HepG2 (cell line): ENCODE data around the gene STK4. TPM values are rescaled to one million over a fixed set of nuclear protein-coding genes. Genes with fewer than 3 reads are reported as not detected.

Experiments used
- BORCS8-MEF2B ChIP-seq: sonication (generic); formaldehyde crosslinking; IDR thresholded peaks from 2 replicates; pipeline ENCODE4 v1.8.0; 2022; ENCODE audit warnings: mild to moderate bottlenecking, missing genetic modification reagents
- CREB1 ChIP-seq, 2 experiments: fragments of 450-650 bp in 1 of 2; IDR thresholded peaks; 2 replicates each; pipeline ENCODE4 v1.6.1; 2016 to 2017; ENCODE audit warnings: control low read depth in 1 of 2, mild to moderate bottlenecking in 1 of 2, missing compliant biosample characterization in 1 of 2, missing genetic modification characterization in 1 of 2
- EP300 ChIP-seq, 3 experiments: sonication (generic) in 1 of 3; formaldehyde crosslinking in 1 of 3; IDR thresholded peaks; 2 replicates each; pipeline versions ENCODE4 v1.5.1 to v1.6.1; 2011 to 2020; ENCODE audit warnings: low read depth in 2 of 3, low read length in 2 of 3, borderline replicate concordance in 1 of 3, improper control_type of control experiment in 1 of 3, mild to moderate bottlenecking in 1 of 3, missing genetic modification reagents in 1 of 3, moderate library complexity in 1 of 3
- HMG20A ChIP-seq: IDR thresholded peaks from 2 replicates; pipeline ENCODE4 v1.6.1; 2016; ENCODE audit warnings: borderline replicate concordance
- IKZF5 ChIP-seq: IDR thresholded peaks from 2 replicates; pipeline ENCODE4 v1.6.1; 2018; ENCODE audit warnings: missing genetic modification reagents, mild to moderate bottlenecking, missing compliant biosample characterization
- KLF13 ChIP-seq: sonication (generic); formaldehyde crosslinking; IDR thresholded peaks from 2 replicates; pipeline ENCODE4 v1.4.0; 2020; ENCODE audit warnings: mild to moderate bottlenecking, missing genetic modification reagents
- MEF2D ChIP-seq: sonication (generic); formaldehyde crosslinking; IDR thresholded peaks from 2 replicates; pipeline ENCODE4 v1.5.1; 2020; ENCODE audit warnings: mild to moderate bottlenecking, missing genetic modification reagents
- NR1H2 ChIP-seq: sonication (generic); formaldehyde crosslinking; IDR thresholded peaks from 2 replicates; pipeline ENCODE4 v1.8.1; 2022; ENCODE audit warnings: low read depth, missing genetic modification reagents, borderline replicate concordance
- SIN3B ChIP-seq: fragments of 150-350 bp; IDR thresholded peaks from 2 replicates; pipeline ENCODE4 v1.6.1; 2014; ENCODE audit warnings: low read length
- SKI ChIP-seq: fragments of 450-650 bp; IDR thresholded peaks from one replicate; pipeline ENCODE4 v1.6.1; 2018; ENCODE audit warnings: mild to moderate bottlenecking; ENCODE audit not compliant: partially characterized antibody
- TBX3 ChIP-seq: fragments of 450-650 bp; IDR thresholded peaks from 2 replicates; pipeline ENCODE4 v1.6.1; 2017; ENCODE audit warnings: antibody characterized with exemption, mild to moderate bottlenecking, inconsistent platforms, borderline replicate concordance
- XRCC5 ChIP-seq: fragments of 200-400 bp; formaldehyde crosslinking; optimal IDR thresholded peaks from 2 replicates; pipeline ENCODE3; 2017; ENCODE audit warnings: mild to moderate bottlenecking, low read length
- ZNF337 ChIP-seq: sonication (generic); formaldehyde crosslinking; IDR thresholded peaks from 2 replicates; pipeline ENCODE4 v1.5.1; 2020; ENCODE audit warnings: missing genetic modification reagents, low read depth, mild to moderate bottlenecking, borderline replicate concordance
- ZNF513 ChIP-seq: sonication (generic); formaldehyde crosslinking; conservative IDR thresholded peaks from 2 replicates; pipeline ENCODE4 v1.5.0; 2020; ENCODE audit warnings: missing genetic modification reagents
- ZNF562 ChIP-seq: sonication (generic); formaldehyde crosslinking; IDR thresholded peaks from 2 replicates; pipeline ENCODE4 v1.8.0; 2022; ENCODE audit warnings: missing genetic modification reagents, borderline replicate concordance
- ZNF646 ChIP-seq: sonication (generic); formaldehyde crosslinking; IDR thresholded peaks from 2 replicates; pipeline ENCODE4 v1.9.0; 2021; ENCODE audit warnings: mild to moderate bottlenecking, missing genetic modification reagents
- ZNF678 ChIP-seq: sonication (generic); formaldehyde crosslinking; IDR thresholded peaks from 2 replicates; pipeline ENCODE4 v1.4.0; 2020; ENCODE audit warnings: mild to moderate bottlenecking, missing genetic modification reagents
- ZXDC ChIP-seq: sonication (generic); formaldehyde crosslinking; IDR thresholded peaks from 2 replicates; pipeline ENCODE4 v1.5.0; 2020; ENCODE audit warnings: mild to moderate bottlenecking, missing genetic modification reagents
- polyA plus RNA-seq, 8 experiments: library from polyadenylated mRNA; depleted of rRNA in 3 of 8; stranded (reverse) in 7 of 8; unstranded in 1 of 8; fragments of >200 nt; fragmentation: Illumina TruSeq in 4 of 8; extraction: Trizol in 4 of 8; gene quantifications; 2 replicates each; pipeline versions ENCODE4 v1.2.1 to v1.2.3, GENCODE V29; 2011 to 2016; ENCODE audit warnings: low read depth in 4 of 8, missing spikeins in 1 of 8, mixed read lengths in 1 of 8; ENCODE audit not compliant: insufficient read depth in 1 of 8
- total RNA-seq, 5 experiments: library from RNA; depleted of rRNA; stranded (reverse); fragments of >200 nt; fragmentation: Illumina TruSeq; extraction: Trizol; gene quantifications; 2 replicates each; pipeline ENCODE4 v1.2.3, GENCODE V29; 2016; ENCODE audit warnings: low read depth in 1 of 5

The STK4 gene
- total and polyA plus RNA-seq, 2 of the 13 experiments (the other 11 are each of a cell fraction or from before 2014, with no cell fraction given) = 25.6 to 38.3 TPM

- no peak for TF ChIP-seq TBX3
- no peak for TF ChIP-seq KLF13 (CRISPR knock-in tag)
- TF ChIP-seq ZXDC (CRISPR knock-in tag) = no peak
- TF ChIP-seq IKZF5 = no peak
- no peak for TF ChIP-seq CREB1 (IDR thresholded peaks at IDR 0.05)
- TF ChIP-seq CREB1 (CRISPR knock-in tag; IDR thresholded peaks at IDR 0.05) = no peak
- TF ChIP-seq XRCC5 = peak; percentile 50
- no peak for TF ChIP-seq MEF2D (CRISPR knock-in tag)
- no peak for TF ChIP-seq ZNF513 (CRISPR knock-in tag)
- no peak for TF ChIP-seq NR1H2 (CRISPR knock-in tag)
- TF ChIP-seq SKI = no peak
- TF ChIP-seq ZNF646 = no peak
- TF ChIP-seq BORCS8-MEF2B (CRISPR knock-in tag) = no peak
- TF ChIP-seq ZNF678 = no peak
- no peak for TF ChIP-seq ZNF337
- TF ChIP-seq EP300 (IDR thresholded peaks at IDR 0.05; ENCODE audit: low read depth in 2 of 2, low read length in 2 of 2) = peak in 1 of 2 experiments; percentile 16; a peak in 1 of 4 replicates
- TF ChIP-seq EP300 (CRISPR knock-in tag; IDR thresholded peaks at IDR 0.05; ENCODE audit: borderline replicate concordance) = peak; percentile 63; the same call in 1 of the 2 replicates
- TF ChIP-seq HMG20A (CRISPR knock-in tag) = no peak
- no peak for TF ChIP-seq ZNF562 (CRISPR knock-in tag)
- TF ChIP-seq SIN3B = no peak
Observed at GRCh38 chr20:44959638-44960102, 6.6 kb upstream of the STK4 start (continued).
